T-helper 2 cell treated with Interferon-gamma antibody and Interleukin-4, amounts not matched to agents 5 μg/mL and 100 μg/mL, for 36 hours (primary cell): ENCODE results near the gene ASB2.

ENCODE experiments used
- DNase-seq: peaks from one replicate; pipeline ENCODE4 v3.0.0; 2021; ENCODE audit warnings: low spot score
- H3K27ac Mint-ChIP-seq: one replicate; pipeline ENCODE4 v1.8.0; 2021; ENCODE audit warnings: mild to moderate bottlenecking, mixed read lengths
- H3K27me3 Mint-ChIP-seq: one replicate; pipeline ENCODE4 v1.8.0; 2021; ENCODE audit warnings: low read depth, mixed read lengths
- H3K36me3 Mint-ChIP-seq: one replicate; pipeline ENCODE4 v1.8.0; 2021; ENCODE audit warnings: low read depth, mixed read lengths
- H3K4me1 Mint-ChIP-seq: one replicate; pipeline ENCODE4 v1.8.0; 2021; ENCODE audit warnings: low read depth, mixed read lengths
- H3K4me3 Mint-ChIP-seq: one replicate; pipeline ENCODE4 v1.8.0; 2022; ENCODE audit warnings: mild to moderate bottlenecking, moderate library complexity, mixed read lengths
- H3K9me3 Mint-ChIP-seq: one replicate; pipeline ENCODE4 v1.8.0; 2021; ENCODE audit warnings: mixed read lengths

The ASB2 gene

GRCh38 chr14:93891756-93892504 lies 84.4 kb downstream of the ASB2 start:
- H3K36me3 Mint-ChIP-seq, result no peaks in the 10 kb centered on the region
- no peak overlapping the region for H3K27ac Mint-ChIP-seq
- peaks cover 15% of the 10 kb centered on the region for H3K27me3 Mint-ChIP-seq
- H3K4me1 Mint-ChIP-seq, result no peaks in the 10 kb centered on the region
- no peaks in the 10 kb centered on the region for H3K9me3 Mint-ChIP-seq
- H3K4me3 Mint-ChIP-seq, result no peak overlapping the region
- no peak for DNase-seq

GRCh38 chr14:93889739-93890483 lies 86.5 kb downstream of the ASB2 start:
- H3K4me1 Mint-ChIP-seq, result peaks cover 2% of the 10 kb centered on the region
- H3K27ac Mint-ChIP-seq, result no peak overlapping the region
- H3K36me3 Mint-ChIP-seq, result no peaks in the 10 kb centered on the region
- no peaks in the 10 kb centered on the region for H3K9me3 Mint-ChIP-seq
- no peak for DNase-seq
- H3K27me3 Mint-ChIP-seq, result peaks cover 23% of the 10 kb centered on the region
- no peak overlapping the region for H3K4me3 Mint-ChIP-seq

- H3K4me1 Mint-ChIP-seq, result peaks cover 6% of the 10 kb centered on the region
- H3K36me3 Mint-ChIP-seq, result no peaks in the 10 kb centered on the region
- peaks cover 25% of the 10 kb centered on the region for H3K27me3 Mint-ChIP-seq
Observed at GRCh38 chr14:93888995-93889394, 87.4 kb downstream of the ASB2 start.

GRCh38 chr14:93884950-93885349 lies 91.4 kb downstream of the ASB2 start:
- Mint-ChIP-seq H3K4me3 (no peak overlapping the region), H3K36me3 (no peaks in the 10 kb centered on the region), H3K4me1 (peaks cover 6% of the 10 kb centered on the region), H3K9me3 (peaks cover 3% of the 10 kb centered on the region), H3K27ac (no peak overlapping the region), H3K27me3 (peaks cover 24% of the 10 kb centered on the region)
- no peak for DNase-seq

More at GRCh38 chr14:93888995-93889394, 87.4 kb downstream of the ASB2 start:
- DNase-seq, result no peak
- H3K4me3 Mint-ChIP-seq, result no peak overlapping the region
- no peaks in the 10 kb centered on the region for H3K9me3 Mint-ChIP-seq
- H3K27ac Mint-ChIP-seq, result no peak overlapping the region
